ENCODE data around the gene MN1.

Gene MN1

GRCh38 chr22:27801616-27802345 is at the start of gene MN1:
Gene MN1, minus strand, starts transcription at chr22:27801756. Its CDS starts 1,213 bp downstream, at chr22:27800543.
- FAIRE-seq, result no peak

- no peak for FAIRE-seq
These were observed 48.5 kb upstream of the MN1 start for GRCh38 chr22:27850000-27850521.

- FAIRE-seq, result no peak
These were observed 46.4 kb upstream of the MN1 start for GRCh38 chr22:27848005-27848404.

DNA sequence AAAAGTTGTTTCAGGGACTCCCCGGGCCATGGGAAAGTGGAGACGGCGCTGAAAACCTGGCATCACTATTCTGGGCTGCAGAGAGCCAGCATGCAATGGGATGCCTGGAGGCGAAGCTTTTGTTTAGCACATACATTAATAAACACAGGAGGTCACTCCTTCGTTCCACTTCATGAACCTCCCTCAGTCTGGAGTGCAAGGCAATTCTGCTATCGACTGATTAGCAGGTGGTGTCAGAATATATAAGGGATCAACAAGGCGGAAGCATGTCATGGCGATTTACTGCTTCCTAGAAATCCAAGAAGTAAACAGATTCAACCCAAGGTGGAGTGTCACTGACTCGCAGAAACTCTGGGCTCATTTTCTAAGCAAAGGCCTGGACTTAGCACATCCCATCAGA is 45.4 kb upstream of the MN1 start:
- FAIRE-seq, result no peak

DNA sequence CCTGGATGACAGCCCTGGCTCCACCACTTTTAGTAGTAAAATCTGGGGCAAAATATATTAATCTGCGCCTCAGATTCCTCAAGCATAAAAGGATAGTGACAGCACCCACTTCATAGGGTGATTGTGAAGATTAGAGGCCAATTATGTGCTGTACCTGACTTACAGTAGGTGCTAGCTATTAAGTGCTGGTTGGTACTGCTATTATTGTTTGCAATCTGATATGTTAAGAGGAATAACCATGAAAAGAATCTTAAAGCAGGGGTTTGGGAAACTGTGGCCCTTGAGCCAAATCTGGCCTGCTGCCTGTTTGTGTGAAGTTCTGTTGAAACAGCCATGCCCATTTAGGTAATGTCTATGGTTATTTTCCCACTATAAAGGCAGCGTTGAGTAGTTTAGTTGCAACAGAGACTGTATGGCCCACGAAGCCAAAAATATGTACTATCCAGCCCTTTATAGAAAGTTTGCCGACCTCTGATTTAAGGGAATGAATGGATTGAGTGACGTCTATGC is 44.7 kb upstream of the MN1 start:
- FAIRE-seq, result no peak

- FAIRE-seq, result no peak
These were observed 44.1 kb upstream of the MN1 start for GRCh38 chr22:27845644-27846043.

GRCh38 chr22:27844656-27845591 is 43.4 kb upstream of the MN1 start:
- FAIRE-seq, result no peak

DNA sequence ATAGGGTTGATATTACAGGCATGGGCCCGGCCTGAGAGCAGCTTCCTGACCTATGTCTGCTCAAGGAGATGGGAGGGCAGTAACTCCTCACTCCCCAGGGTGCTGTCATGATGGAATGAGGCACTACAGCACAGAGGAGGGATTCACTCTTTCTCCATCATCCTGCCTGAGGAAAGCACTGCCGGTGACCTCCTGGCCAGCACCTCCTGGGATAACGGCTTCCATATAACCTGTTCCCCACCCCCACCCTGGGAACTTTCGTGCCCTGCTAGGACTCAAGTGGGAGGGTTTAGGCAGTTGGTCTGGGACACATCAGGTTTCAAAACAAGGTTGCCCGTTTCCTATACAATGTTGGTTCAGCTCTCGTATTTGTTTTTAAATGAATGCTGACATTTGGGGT is 42.7 kb upstream of the MN1 start:
- FAIRE-seq, result no peak

DNA sequence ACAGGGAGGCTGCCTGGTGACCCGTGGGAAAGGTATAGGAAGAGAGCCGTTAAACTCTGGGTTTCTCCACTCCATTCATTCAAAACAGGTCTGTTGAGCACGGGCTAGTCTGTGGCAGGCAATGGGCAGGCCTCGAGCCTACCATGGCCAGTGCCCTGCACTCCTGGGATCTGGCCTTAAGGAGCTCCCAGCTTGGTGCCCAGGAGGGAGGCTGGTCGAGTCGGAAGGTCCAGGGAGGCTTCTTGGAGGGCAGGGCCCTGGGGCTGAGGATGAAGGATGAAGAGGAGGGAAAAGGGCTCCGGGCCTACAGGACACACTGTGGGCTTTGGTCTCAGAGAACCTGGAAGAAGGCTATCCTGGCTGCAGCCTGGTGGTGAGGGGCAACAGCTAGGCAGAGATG is 41.9 kb upstream of the MN1 start:
- FAIRE-seq, result no peak

GRCh38 chr22:27842669-27843431 is 41.3 kb upstream of the MN1 start:
- FAIRE-seq, result no peak

GRCh38 chr22:27842201-27842600 is 40.6 kb upstream of the MN1 start:
- no peak for FAIRE-seq

DNA sequence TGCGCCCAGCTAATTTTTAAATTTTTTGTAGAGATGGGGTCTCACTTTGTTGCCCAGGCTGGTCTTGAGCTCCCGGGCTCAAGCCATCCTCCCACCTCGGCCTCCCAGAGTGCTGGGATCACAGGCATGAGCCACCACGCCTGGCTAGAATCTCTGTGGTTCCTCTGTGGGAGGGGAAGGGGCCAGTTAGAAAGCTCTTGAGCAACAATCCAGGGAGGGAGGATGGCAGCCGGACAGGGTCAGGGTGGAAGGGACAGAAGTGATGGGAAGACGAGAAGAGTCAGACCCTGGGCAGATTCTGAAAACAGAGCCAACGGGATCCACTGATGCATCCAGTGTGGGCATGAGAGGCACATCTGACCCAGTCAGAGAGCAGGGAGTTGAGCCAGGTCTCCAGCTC is 38.9 kb upstream of the MN1 start:
- FAIRE-seq, result no peak

DNA sequence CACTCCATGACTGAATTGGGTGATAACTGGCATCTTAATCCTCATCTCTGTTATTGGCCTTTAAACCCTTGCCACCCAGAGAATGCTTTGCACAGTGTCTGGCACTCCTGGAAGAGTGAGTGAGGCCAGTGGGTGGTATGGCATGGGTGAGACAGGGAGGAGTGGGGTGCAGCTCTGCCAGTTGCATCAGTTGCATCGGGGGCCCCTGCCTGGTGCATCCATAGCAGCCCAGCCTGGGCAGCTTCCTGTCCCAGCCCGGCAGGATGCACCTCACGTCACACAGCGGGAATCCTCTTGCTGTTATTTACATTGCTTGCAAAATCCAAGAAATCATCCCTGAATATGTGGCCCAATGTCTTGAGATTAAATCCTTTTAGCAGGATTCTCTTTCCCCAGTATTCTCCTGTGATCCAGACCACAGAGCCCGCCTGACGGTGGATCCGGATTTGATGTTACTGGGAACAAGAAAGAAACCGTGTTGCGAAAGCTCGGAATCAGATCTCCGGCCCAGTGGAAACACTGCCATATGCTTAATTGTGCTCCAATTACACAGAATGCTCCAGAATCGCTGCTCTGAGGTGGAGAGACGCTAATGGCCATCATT is 37.6 kb upstream of the MN1 start:
- FAIRE-seq, result no peak

DNA sequence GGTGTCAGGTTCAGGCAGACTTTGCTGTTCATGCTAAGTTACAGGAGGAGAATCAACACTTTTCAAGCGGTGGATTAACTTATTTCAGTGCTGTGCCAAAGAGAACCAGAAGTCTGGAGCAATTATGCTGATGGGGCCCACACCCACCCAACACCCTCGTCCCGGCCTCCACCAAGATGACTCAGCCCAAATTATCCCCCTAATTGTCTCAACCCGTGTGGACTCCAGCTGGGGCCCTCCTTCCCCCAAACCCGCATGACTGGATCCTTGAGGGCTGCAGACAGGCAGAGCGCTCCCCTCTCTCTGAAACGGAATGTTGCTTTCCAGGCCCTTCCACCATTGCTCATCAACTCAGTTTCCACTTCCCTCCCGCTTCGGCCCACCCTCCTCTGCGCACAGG is 34.6 kb upstream of the MN1 start:
- no peak for FAIRE-seq

DNA sequence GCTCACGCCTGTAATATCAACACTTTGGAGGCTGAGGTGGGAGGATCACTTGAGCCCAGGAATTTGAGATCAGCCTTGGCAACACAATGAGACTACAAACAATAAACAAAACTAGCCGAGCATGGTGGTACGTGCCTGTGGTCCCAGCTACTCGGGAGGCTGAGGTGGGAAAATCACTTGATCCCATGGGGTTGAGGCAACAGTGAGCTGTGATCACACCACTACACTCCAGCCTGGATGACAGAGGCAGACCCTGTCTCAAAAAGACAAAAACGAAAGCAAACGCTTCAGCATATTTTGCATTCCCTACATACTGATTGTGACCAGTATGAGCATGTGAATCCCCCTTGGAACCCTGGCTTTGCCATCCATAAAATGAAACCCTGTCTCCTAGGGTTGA is 33.9 kb upstream of the MN1 start:
- no peak for FAIRE-seq

- no peak for FAIRE-seq
These were observed 33.0 kb upstream of the MN1 start for GRCh38 chr22:27834364-27835185.

- no peak for FAIRE-seq
These were observed 32.2 kb upstream of the MN1 start for GRCh38 chr22:27833803-27834202.

DNA sequence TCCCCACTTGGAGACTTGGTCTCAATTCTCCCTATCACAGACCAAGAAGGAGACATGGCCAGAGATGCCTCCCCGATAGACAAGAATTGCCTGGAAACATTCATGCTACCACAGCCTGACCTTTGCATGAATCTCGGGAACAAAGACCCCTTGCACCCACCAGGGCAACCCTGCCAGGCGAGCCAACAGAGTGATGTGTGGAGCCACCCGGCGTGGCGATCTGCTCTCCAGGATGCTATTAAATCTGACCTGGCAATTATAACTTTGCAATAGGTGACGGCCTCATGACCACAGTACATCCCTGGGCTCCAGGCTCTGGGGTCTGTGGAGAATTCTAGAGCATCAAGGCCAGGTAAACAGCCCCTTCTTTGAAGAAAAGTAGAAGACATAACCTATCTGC is 31.1 kb upstream of the MN1 start:
- FAIRE-seq, result no peak

- FAIRE-seq, result no peak
These were observed 28.1 kb upstream of the MN1 start for GRCh38 chr22:27829620-27830019.

GRCh38 chr22:27827604-27828587 is 26.3 kb upstream of the MN1 start:
- no peak for FAIRE-seq

All from islet of Langerhans (tissue), 1 donor.